ENCODE results near the gene ACAD11.
"Not testable (repeated sequence)": the region's sequence is repeated elsewhere in the genome, so short reads cannot be mapped to it uniquely, and the experiment has no call there.

Gene ACAD11

DNA sequence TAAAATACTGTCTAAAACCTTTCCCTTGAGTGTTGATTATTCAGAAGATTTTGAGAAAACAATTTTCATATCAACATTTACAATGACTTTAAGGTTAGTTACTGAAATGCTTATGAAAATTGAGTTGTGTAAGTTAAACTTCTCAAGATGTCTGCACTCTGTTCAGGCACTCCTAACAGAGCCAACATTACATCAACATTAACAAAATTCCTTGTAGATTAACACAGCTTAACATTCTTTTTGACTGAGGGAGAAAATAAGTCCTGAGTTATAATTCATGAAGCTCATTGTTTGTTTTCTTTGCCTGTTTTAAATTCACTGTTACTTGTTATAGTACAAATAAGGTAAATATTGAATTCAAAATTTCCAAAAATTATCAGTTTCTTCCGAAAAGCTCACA is 53.5 kb downstream of the ACAD11 start:
- no peak for DNase-seq
- Mint-ChIP-seq H3K36me3 (peaks cover 13% of the 10 kb centered on the region), H3K4me3 (no peak overlapping the region), H3K27ac (no peak overlapping the region), H3K27me3 (no peaks in the 10 kb centered on the region), H3K4me1 (no peaks in the 10 kb centered on the region), H3K9me3 (no peaks in the 10 kb centered on the region)
- CTCF ChIA-PET: no interaction called here

DNA sequence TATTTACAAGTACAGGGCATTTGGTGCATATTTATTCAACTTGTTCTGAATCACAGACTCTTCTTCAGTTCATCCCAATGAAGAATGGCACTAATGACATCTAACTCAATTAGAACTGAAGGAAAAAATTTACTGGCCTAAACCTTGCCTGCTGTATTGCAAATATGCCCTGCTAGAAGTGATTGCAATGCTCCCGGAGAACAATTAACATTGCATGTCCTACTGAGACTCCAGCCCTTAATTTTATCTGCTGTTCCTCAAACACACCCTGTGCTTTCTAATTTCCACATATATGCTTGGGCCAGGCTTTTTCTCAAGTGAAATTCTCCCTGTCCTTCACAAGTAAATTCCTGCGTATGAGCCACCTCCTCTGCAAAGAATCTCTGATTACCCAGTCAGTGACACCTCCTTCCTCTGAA is 54.2 kb downstream of the ACAD11 start:
- CTCF ChIA-PET: no interaction called here
- H3K4me1 Mint-ChIP-seq: no peaks in the 10 kb centered on the region
- peaks cover 12% of the 10 kb centered on the region for H3K36me3 Mint-ChIP-seq
- no peaks in the 10 kb centered on the region for H3K27me3 Mint-ChIP-seq
- DNase-seq: no peak
- H3K4me3 Mint-ChIP-seq: no peak overlapping the region
- H3K27ac Mint-ChIP-seq: no peak overlapping the region
- no peaks in the 10 kb centered on the region for H3K9me3 Mint-ChIP-seq

DNA sequence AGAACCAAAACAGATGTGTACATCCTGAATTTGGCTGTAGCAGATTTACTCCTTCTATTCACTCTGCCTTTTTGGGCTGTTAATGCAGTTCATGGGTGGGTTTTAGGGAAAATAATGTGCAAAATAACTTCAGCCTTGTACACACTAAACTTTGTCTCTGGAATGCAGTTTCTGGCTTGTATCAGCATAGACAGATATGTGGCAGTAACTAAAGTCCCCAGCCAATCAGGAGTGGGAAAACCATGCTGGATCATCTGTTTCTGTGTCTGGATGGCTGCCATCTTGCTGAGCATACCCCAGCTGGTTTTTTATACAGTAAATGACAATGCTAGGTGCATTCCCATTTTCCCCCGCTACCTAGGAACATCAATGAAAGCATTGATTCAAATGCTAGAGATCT is 59.0 kb downstream of the ACAD11 start:
- H3K4me1 Mint-ChIP-seq, H3K27ac Mint-ChIP-seq, CTCF ChIA-PET, H3K4me3 Mint-ChIP-seq, DNase-seq, H3K9me3 Mint-ChIP-seq, H3K27me3 Mint-ChIP-seq, H3K36me3 Mint-ChIP-seq: not testable (repeated sequence)

DNA sequence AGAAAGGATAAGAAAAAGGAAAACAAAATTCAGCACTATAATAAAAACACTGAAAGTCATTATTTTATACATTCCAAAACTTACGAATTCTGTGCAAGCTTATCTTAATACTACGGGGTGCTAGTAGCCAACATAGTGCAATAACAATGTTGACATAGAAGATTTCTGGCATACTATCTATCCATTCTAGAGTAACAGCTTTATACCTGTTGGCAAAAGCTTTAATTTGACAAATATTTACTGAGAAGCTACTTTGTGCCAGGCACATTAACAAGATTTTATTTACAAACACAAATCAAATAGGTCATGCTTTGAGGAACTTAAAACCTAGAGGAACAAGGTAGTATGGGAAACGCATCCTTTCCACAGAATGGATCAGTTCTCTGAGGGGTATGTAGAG is 61.4 kb downstream of the ACAD11 start:
- Mint-ChIP-seq H3K27me3 (no peaks in the 10 kb centered on the region), H3K27ac (no peak overlapping the region), H3K4me1 (peaks cover 3% of the 10 kb centered on the region), H3K36me3 (peaks cover 3% of the 10 kb centered on the region), H3K4me3 (no peak overlapping the region), H3K9me3 (no peaks in the 10 kb centered on the region)
- CTCF ChIA-PET: no interaction called here
- DNase-seq: no peak

DNA sequence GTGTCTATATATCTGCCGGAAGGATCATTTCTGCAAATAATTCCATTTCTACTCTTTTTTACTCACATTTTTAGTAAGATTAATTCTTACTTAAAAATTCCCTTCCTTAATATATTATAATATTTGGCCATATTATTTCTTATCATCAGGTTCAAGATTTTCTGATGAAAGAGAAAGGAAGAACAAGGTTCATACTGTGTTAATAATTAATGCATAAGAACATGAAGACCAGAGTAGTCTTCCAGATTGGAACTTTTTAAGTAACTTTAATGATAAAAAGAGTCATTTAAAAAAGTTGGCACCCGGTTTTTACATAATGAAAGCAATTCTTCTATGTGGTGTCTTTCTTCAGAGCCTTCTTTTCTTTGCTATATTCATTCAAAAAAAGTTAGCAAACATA is 61.9 kb downstream of the ACAD11 start:
- Mint-ChIP-seq H3K9me3 (no peaks in the 10 kb centered on the region), H3K4me1 (peaks cover 3% of the 10 kb centered on the region), H3K36me3 (peaks cover 3% of the 10 kb centered on the region), H3K27me3 (no peaks in the 10 kb centered on the region), H3K4me3 (no peak overlapping the region), H3K27ac (no peak overlapping the region)
- CTCF ChIA-PET: no interaction called here
- no peak for DNase-seq

DNA sequence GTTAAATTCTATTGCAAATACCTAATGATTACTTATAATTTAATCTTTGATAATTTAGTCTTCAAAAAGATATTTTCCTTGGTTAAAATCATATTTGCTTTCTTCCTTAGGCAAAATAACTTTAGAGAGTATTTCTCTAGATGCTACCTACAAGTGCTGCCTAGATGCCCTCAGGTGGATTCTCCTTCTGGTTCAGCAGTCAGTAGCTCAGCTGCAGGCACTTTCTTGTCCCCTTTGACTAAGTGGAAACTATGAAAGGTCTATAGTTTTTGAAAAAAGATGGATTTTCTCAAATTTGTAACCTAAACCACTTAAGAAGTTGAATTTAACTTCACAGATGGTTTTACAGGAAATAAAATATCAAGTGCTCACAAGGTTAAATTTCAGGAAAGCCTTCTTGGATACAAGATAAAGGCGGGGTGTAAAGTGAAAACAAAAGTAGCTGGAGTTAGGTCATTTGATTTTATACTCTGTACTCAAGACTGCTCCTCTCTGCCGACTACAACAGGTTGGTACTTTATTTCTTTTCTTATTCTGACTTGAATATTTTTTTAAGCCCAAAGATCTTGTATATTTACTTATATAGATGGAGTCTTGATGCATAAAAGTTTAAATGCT is 62.7 kb downstream of the ACAD11 start, which contains the start of gene ACKR4:
ACKR4 (plus strand) TSS at position 455 of the 618 bp plus-strand sequence. CDS start 3,128 bp downstream, outside the sequence.
- H3K27ac Mint-ChIP-seq: no peak within 1 kb of the TSS
- H3K27me3 Mint-ChIP-seq: no peaks in the 10 kb centered on the region
- no peaks in the 10 kb centered on the region for H3K9me3 Mint-ChIP-seq
- CTCF ChIA-PET: no interaction called here
- DNase-seq: no peak
- H3K36me3 Mint-ChIP-seq: peaks cover 3% of the 10 kb centered on the region
- no peak within 1 kb of the TSS for H3K4me3 Mint-ChIP-seq
- H3K4me1 Mint-ChIP-seq: peaks cover 3% of the 10 kb centered on the region

DNA sequence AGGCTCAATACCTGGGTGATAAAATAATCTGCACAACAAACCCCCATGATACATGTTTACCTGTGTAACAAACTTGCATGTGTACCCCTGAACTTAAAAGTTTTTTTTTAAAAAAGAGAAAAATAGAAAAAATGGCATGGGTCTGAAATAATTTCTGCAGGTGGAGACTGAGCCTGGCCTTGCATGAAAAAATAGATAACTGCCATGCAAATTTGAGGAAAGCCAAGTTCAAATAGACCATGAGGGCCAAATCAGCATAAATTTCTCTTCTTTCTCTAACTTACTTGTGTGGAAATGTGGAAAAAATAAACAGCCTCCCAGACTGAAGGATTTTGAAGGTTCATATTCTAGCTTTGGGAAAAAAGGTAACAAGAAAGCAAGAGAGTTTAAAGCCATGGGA is 63.3 kb downstream of the ACAD11 start:
- H3K27ac Mint-ChIP-seq: no peak overlapping the region
- H3K36me3 Mint-ChIP-seq: peaks cover 3% of the 10 kb centered on the region
- H3K9me3 Mint-ChIP-seq: no peaks in the 10 kb centered on the region
- peaks cover 3% of the 10 kb centered on the region for H3K4me1 Mint-ChIP-seq
- no peak overlapping the region for H3K4me3 Mint-ChIP-seq
- no peaks in the 10 kb centered on the region for H3K27me3 Mint-ChIP-seq
- DNase-seq: no peak
- CTCF ChIA-PET: no interaction called here

DNA sequence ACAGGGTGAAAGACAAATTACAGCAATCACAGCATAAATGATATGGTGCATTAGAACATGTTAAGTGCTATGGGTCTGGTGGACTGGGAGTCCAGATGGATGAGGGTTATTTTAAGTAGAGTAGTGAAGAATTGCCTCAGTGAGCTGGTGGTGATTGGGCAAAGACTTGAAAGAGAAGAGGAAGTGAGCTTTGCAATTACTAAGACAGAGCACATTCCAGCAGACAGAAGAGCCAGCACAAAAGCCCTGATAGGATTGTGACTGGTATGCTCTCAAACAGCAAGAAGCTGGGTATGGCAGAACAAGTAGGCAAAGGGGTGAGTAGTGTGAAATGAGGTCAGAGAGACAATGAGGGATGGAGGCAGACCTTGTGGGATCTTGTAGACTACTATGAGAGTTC is 64.6 kb downstream of the ACAD11 start:
- CTCF ChIA-PET: no interaction called here
- H3K4me1 Mint-ChIP-seq: peaks cover 3% of the 10 kb centered on the region
- H3K9me3 Mint-ChIP-seq: no peaks in the 10 kb centered on the region
- H3K4me3 Mint-ChIP-seq: no peak overlapping the region
- H3K36me3 Mint-ChIP-seq: peaks cover 5% of the 10 kb centered on the region
- no peak overlapping the region for H3K27ac Mint-ChIP-seq
- no peaks in the 10 kb centered on the region for H3K27me3 Mint-ChIP-seq
- DNase-seq: no peak

DNA sequence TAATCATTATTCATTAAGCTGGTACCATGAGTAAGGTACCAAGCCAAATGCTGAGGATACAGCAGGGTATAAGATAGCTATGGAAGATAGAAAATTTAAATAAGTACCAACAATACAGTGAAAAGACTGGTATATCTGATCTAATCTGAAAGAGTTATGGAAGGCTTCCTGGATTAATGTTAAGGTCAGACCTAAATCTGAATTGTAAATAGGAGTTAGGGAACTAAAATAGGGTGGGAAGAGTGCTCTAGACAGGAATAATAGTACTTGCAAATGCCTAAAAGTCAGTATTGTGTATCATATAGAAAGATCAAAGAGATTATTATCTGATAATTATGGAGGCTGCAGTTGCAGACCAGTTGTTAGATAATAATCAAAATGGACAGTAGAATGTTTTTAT is 65.1 kb downstream of the ACAD11 start:
- DNase-seq: no peak
- CTCF ChIA-PET: no interaction called here
- Mint-ChIP-seq H3K9me3 (no peaks in the 10 kb centered on the region), H3K27me3 (no peaks in the 10 kb centered on the region), H3K4me1 (peaks cover 3% of the 10 kb centered on the region), H3K27ac (no peak overlapping the region), H3K4me3 (no peak overlapping the region), H3K36me3 (peaks cover 5% of the 10 kb centered on the region)

DNA sequence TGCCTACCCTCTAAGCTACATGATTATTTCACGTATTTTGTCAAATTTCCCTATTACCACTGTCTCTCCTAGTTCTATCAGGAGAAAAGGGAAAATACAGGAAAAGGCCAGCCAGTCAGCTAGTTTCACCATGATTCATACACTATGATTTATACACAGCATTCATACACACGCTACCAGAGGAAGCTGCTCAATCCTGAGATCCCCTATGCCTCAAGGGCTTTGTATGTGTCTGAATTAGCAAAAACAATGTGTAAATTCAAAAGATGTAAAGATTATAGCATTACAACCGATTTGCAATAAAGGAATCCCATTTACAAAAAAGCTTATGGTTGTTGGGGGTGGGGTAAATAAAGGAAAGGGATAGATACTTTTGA is 65.7 kb downstream of the ACAD11 start:
- Mint-ChIP-seq H3K4me3 (no peak overlapping the region), H3K4me1 (peaks cover 3% of the 10 kb centered on the region), H3K9me3 (no peaks in the 10 kb centered on the region), H3K27ac (no peak overlapping the region), H3K36me3 (peaks cover 5% of the 10 kb centered on the region), H3K27me3 (no peaks in the 10 kb centered on the region)
- DNase-seq: no peak
- CTCF ChIA-PET: no interaction called here

DNA sequence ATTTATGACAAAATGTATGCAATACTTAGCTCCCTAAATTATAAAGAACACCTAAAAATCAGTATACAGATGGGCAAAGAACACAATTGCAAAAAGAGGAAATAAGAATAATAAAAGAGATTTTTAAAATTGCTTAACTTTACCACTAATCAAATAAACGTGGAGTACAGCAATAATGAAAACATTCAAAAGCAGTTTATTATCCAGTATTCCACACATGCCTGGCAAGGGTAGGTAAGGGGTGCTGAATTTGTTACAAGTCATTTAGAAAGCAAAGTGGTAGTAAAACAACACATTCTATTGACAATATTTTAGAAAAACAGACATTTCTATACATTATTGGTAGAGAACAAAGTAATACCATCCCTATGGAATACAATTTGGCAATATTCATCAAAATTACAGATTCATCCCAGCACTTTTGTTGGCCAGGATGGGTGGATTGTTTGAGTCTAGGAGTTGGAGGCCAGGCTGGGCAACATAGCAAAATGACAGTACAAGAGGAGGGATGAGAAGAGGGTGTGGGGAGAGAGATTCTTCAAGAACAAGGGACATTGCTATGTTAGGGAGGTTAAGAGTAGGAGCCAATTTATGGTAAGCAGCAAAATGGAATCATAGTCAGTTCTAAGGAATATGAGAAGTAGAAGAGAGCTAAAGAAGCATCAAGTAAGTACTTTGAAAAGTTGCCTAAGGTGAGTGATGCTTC is 66.2 kb downstream of the ACAD11 start:
- no peak overlapping the region for H3K27ac Mint-ChIP-seq
- no peak for DNase-seq
- peaks cover 3% of the 10 kb centered on the region for H3K4me1 Mint-ChIP-seq
- H3K27me3 Mint-ChIP-seq: no peaks in the 10 kb centered on the region
- CTCF ChIA-PET: no interaction called here
- H3K9me3 Mint-ChIP-seq: no peaks in the 10 kb centered on the region
- H3K4me3 Mint-ChIP-seq: no peak overlapping the region
- H3K36me3 Mint-ChIP-seq: peaks cover 1% of the 10 kb centered on the region

DNA sequence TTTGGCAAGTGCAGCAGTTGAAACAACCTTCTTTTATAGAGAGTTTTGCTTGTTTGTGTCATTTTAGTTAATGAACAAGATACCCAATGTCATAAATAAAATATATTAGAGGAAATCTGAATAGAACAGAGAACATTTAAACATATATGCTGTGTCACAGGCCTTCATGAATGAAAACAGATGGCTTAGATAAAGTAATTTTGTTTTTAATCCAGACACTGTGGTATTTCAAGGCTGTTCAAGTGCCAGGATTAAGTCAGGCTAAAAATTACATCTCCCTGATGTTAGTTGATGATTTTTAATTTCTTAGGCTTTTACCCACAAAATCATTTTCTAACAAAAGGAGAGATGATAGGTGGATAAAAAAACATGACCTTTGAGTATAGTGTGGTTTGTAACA is 67.4 kb downstream of the ACAD11 start:
- CTCF ChIA-PET: no interaction called here
- H3K4me1 Mint-ChIP-seq: peaks cover 3% of the 10 kb centered on the region
- no peak overlapping the region for H3K27ac Mint-ChIP-seq
- DNase-seq: no peak
- no peak overlapping the region for H3K4me3 Mint-ChIP-seq
- H3K27me3 Mint-ChIP-seq: no peaks in the 10 kb centered on the region
- peaks cover 1% of the 10 kb centered on the region for H3K36me3 Mint-ChIP-seq
- H3K9me3 Mint-ChIP-seq: no peaks in the 10 kb centered on the region

DNA sequence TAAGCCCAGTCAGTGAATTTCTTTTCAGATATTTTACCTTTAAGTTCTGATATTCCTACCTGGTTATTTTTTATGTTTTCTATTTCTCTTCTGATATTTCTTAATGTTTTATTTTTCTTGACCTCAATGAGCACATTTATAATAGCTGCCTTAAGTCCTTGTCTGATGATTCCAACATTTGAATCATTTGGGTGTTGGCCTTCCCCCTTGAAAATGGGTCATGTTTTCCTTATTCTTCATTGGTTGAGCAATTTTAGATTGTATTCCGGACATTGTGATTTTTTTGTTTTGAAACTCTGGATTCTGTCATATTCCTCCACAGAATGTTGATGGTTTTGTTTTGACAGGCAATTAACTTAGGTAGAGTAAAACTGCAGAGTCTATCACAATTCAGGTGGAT is 72.2 kb downstream of the ACAD11 start:
- Mint-ChIP-seq H3K27me3 (no peaks in the 10 kb centered on the region), H3K27ac (no peak overlapping the region), H3K4me3 (no peak overlapping the region), H3K4me1 (no peaks in the 10 kb centered on the region), H3K9me3 (no peaks in the 10 kb centered on the region), H3K36me3 (peaks cover 1% of the 10 kb centered on the region)
- CTCF ChIA-PET: no interaction called here
- no peak for DNase-seq

DNA sequence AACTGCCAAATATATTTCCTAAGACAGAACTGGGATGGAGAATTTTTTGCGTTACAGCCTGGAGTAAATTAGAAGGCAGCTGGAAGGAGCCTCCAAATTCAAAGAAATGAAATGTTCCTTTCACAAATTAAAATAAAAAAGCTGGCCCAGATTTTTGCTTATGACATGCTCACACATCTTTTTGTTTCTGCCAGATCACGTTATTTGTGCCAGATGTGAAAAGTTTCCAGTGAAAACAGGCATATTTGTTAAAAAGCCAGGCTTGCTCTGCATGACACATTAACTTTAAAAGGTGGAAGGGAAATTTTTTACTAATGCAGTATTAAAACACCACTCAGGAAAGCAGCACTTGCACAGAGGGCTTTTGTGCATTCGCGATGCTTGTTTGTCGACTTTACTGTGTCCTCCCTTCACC is 85.8 kb downstream of the ACAD11 start:
- Mint-ChIP-seq H3K27ac (no peak overlapping the region), H3K4me3 (no peak overlapping the region), H3K9me3 (no peaks in the 10 kb centered on the region), H3K27me3 (no peaks in the 10 kb centered on the region), H3K4me1 (no peaks in the 10 kb centered on the region), H3K36me3 (peaks cover 1% of the 10 kb centered on the region)
- CTCF ChIA-PET: no interaction called here
- DNase-seq: no peak

DNA sequence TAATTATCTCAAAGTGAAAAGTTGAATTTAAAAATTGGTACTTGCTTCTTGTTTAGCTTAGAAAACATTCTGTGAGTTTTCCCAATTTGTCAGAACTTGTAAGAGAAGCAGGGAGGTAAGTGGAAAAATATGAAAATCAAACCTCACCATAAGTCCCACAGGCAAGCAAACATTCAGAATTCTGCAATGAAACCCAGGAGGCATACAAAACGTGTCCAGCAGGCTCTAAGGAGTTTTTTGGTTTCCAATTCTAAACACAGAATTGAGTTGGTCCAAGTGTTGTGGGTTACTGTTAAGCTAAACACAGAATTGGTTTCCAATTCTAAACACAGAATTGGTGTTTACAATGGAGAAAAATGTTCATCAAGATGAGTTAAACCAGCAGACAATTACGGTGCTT is 89.6 kb downstream of the ACAD11 start:
- Mint-ChIP-seq H3K27me3 (no peaks in the 10 kb centered on the region), H3K9me3 (no peaks in the 10 kb centered on the region), H3K4me3 (no peak overlapping the region), H3K4me1 (no peaks in the 10 kb centered on the region), H3K27ac (no peak overlapping the region), H3K36me3 (peaks cover 1% of the 10 kb centered on the region)
- CTCF ChIA-PET: no interaction called here
- DNase-seq: no peak
